Right lobe of liver (tissue), 4 donors: ENCODE data around the gene PLPP4.

Experiments
- POLR2A ChIP-seq: fragments of 450-650 bp; IDR thresholded peaks from one replicate; pipeline ENCODE4 v1.6.1; 2017; ENCODE audit warnings: antibody characterized with exemption, mild to moderate bottlenecking
- TF ChIP-seq, protein P1 (sequence below), 4 donors: fragments of 200-600 bp in 3 of 4; fragments of 450-650 bp in 1 of 4; IDR thresholded peaks; one replicate each; pipeline versions ENCODE4 v1.5.1 to v1.8.0; 2016 to 2022; ENCODE audit warnings: antibody characterized with exemption in 4 of 4, mild to moderate bottlenecking in 2 of 4
- donor health status: DM: no; HTN: no; CAD: no.
- donor health status: DM: no; HTN: no; CAD: no.
- donor health status: DM: no; HTN: yes; CAD: no.

DNA sequence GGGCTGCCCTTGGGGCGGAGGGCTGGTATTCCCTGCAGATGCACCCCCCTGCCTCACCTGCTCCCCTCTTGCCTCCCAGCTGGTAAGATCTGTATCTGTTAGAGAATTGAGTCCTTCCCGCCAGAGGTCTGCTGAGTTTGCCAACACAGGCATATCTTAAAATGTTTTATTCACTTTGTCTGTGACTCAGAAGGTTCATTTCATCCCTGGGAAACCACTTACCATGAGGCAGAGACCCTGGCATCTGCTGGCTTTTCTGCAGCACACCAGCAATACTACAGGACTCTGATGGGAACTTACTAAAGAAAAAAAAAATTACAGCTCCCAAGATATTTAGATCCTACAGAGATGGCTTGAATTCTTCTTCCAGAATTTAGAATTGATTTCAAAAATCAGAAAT, 131.3 kb downstream of the PLPP4 start:
- TF ChIP-seq, protein P1, sequence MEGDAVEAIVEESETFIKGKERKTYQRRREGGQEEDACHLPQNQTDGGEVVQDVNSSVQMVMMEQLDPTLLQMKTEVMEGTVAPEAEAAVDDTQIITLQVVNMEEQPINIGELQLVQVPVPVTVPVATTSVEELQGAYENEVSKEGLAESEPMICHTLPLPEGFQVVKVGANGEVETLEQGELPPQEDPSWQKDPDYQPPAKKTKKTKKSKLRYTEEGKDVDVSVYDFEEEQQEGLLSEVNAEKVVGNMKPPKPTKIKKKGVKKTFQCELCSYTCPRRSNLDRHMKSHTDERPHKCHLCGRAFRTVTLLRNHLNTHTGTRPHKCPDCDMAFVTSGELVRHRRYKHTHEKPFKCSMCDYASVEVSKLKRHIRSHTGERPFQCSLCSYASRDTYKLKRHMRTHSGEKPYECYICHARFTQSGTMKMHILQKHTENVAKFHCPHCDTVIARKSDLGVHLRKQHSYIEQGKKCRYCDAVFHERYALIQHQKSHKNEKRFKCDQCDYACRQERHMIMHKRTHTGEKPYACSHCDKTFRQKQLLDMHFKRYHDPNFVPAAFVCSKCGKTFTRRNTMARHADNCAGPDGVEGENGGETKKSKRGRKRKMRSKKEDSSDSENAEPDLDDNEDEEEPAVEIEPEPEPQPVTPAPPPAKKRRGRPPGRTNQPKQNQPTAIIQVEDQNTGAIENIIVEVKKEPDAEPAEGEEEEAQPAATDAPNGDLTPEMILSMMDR (IDR thresholded peaks at IDR 0.05), result no peak
- no peak for TF ChIP-seq POLR2A
